B cell (primary cell): ENCODE data around the gene DYNLRB2. TPM values are rescaled to one million over a fixed set of nuclear protein-coding genes. Genes with fewer than 3 reads are reported as not detected.

ENCODE experiments used
- ATAC-seq: fragments of 200-7000 bp; cut with Tn5 transposase; one replicate; pipeline ENCODE4 v1.10.0; 2021; ENCODE audit warnings: low read depth, mild to moderate bottlenecking, moderate number of reproducible peaks, moderate library complexity
- CTCF ChIA-PET: fragments of 350-600 bp; sonication (Branson Sonifier 250); formaldehyde crosslinking; loops from one replicate; lab custom pipeline; 2021; ENCODE audit warnings: antibody characterized with exemption, inconsistent platforms; lab: Charles Lee
- POLR2A ChIA-PET: fragments of 350-600 bp; sonication (Branson Sonifier 250); formaldehyde crosslinking; loops from one replicate; lab custom pipeline; 2021; ENCODE audit warnings: antibody characterized with exemption; lab: Charles Lee
- DNase-seq: peaks from one replicate; pipeline ENCODE4 v3.0.0; 2013
- H2AFZ ChIP-seq: 2 replicates; pipeline ENCODE4 v1.6.1; 2012; ENCODE audit warnings: mild to moderate bottlenecking, low read depth, low read length; ENCODE audit not compliant: insufficient read depth, poor library complexity, severe bottlenecking
- H3K27ac ChIP-seq, 2 donors: 1 replicate in 1 of 2; 2 replicates in 1 of 2; pipeline ENCODE4 v1.5.1; 2012 to 2013; ENCODE audit warnings: low read length in 2 of 2, mild to moderate bottlenecking in 2 of 2, moderate library complexity in 1 of 2
- H3K27me3 ChIP-seq, 4 experiments: fragments of 200-600 bp in 1 of 4; sonication (generic) in 1 of 4; replicated peaks in 1 of 4; 1 replicate in 2 of 4; 2 replicates in 2 of 4; pipeline versions ENCODE4 v1.6.1 to v1.7.0; 2013 to 2016; ENCODE audit warnings: low read length in 3 of 4, mild to moderate bottlenecking in 2 of 4, mixed read lengths in 1 of 4, moderate library complexity in 1 of 4; ENCODE audit not compliant: insufficient read depth in 4 of 4, control insufficient read depth in 3 of 4; ENCODE audit errors: control extremely low read depth in 1 of 4
- H3K36me3 ChIP-seq, 2 experiments: replicated peaks in 1 of 2; 1 replicate in 1 of 2; 2 replicates in 1 of 2; pipeline versions ENCODE4 v1.6.1 to v1.7.1; 2013; ENCODE audit warnings: low read length in 1 of 2; ENCODE audit not compliant: insufficient read depth in 2 of 2, control insufficient read depth in 1 of 2; ENCODE audit errors: control extremely low read depth in 1 of 2, extremely low read depth in 1 of 2
- H3K4me1 ChIP-seq, 2 donors: fragments of 200-600 bp in 1 of 2; sonication (generic) in 1 of 2; 1 replicate in 1 of 2; 2 replicates in 1 of 2; pipeline versions ENCODE4 v1.5.1 to v1.6.1; 2013 to 2017; ENCODE audit warnings: low read length in 2 of 2; ENCODE audit not compliant: control insufficient read depth in 2 of 2, insufficient read depth in 2 of 2
- H3K4me2 ChIP-seq: replicated peaks from 2 replicates; pipeline ENCODE3; 2012; ENCODE audit warnings: mild to moderate bottlenecking, low read depth, low read length; ENCODE audit not compliant: poor library complexity, severe bottlenecking
- H3K4me3 ChIP-seq, 5 experiments: fragments of 200-600 bp in 1 of 5; sonication (generic) in 1 of 5; 1 replicate in 3 of 5; 2 replicates in 2 of 5; pipeline versions ENCODE4 v1.5.1 to v1.7.0; 2011 to 2016; ENCODE audit warnings: low read length in 4 of 5, mild to moderate bottlenecking in 4 of 5, low read depth in 2 of 5, control low read depth in 1 of 5, moderate library complexity in 1 of 5; ENCODE audit not compliant: insufficient read depth in 1 of 5; ENCODE audit errors: control extremely low read depth in 1 of 5, extremely low read depth in 1 of 5
- H3K79me2 ChIP-seq: fragments of 200-600 bp; sonication (generic); one replicate; pipeline ENCODE4 v1.6.0; 2016; ENCODE audit warnings: low read length; ENCODE audit not compliant: control insufficient read depth, insufficient read depth
- H3K9ac ChIP-seq: fragments of 200-600 bp; sonication (generic); 2 replicates; pipeline ENCODE4 v1.6.1; 2017; ENCODE audit warnings: mild to moderate bottlenecking, low read length, moderate library complexity
- H3K9me3 ChIP-seq, 3 donors: one replicate each; pipeline versions ENCODE4 v1.6.1 to v1.7.1; 2013; ENCODE audit warnings: low read length in 2 of 3; ENCODE audit not compliant: control insufficient read depth in 2 of 3, insufficient read depth in 1 of 3; ENCODE audit errors: control extremely low read depth in 1 of 3
- H4K20me1 ChIP-seq: 2 replicates; pipeline ENCODE4 v1.6.0; 2012; ENCODE audit warnings: mild to moderate bottlenecking, low read length; ENCODE audit not compliant: insufficient read depth, control insufficient read depth, poor library complexity, severe bottlenecking
- H3K27ac Mint-ChIP-seq: one replicate; pipeline ENCODE4 v1.8.0; 2021; ENCODE audit warnings: mixed read lengths
- H3K27me3 Mint-ChIP-seq: one replicate; pipeline ENCODE4 v1.8.0; 2021; ENCODE audit warnings: mixed read lengths
- H3K4me1 Mint-ChIP-seq: one replicate; pipeline ENCODE4 v1.8.0; 2021; ENCODE audit warnings: mixed read lengths
- H3K4me3 Mint-ChIP-seq: one replicate; pipeline ENCODE4 v1.8.0; 2021; ENCODE audit warnings: mixed read lengths
- H3K9me3 Mint-ChIP-seq: one replicate; pipeline ENCODE4 v1.8.0; 2022; ENCODE audit warnings: mixed read lengths; ENCODE audit not compliant: insufficient read depth
- CTCF ChIP-seq: fragments of 200-600 bp; IDR thresholded peaks from one replicate; pipeline ENCODE4 v1.8.0; 2022; ENCODE audit warnings: antibody characterized with exemption, mild to moderate bottlenecking
- EZH2 ChIP-seq: IDR thresholded peaks from 2 replicates; pipeline ENCODE4 v1.6.1; 2012; ENCODE audit warnings: borderline replicate concordance, low read depth, mild to moderate bottlenecking, moderate library complexity, low read length; ENCODE audit not compliant: insufficient read depth, poor library complexity, severe bottlenecking
- WGBS: methylation state at CpG from one replicate; pipeline ENCODE4 v1.1.5; 2013; ENCODE audit warnings: missing lambda C conversion rate; ENCODE audit not compliant: insufficient coverage; 5-methylcytosine and 5-hydroxymethylcytosine counted together
- intact Hi-C: fragments of 100-400 bp; cut with micrococcal nuclease; formaldehyde crosslinking; loops from one replicate; pipeline ENCODE4 v1.10.0; 2022
- polyA plus RNA-seq: library from polyadenylated mRNA; depleted of rRNA; stranded (reverse); fragments of >200 nt; gene quantifications from 2 replicates; pipeline ENCODE4 v1.2.3, GENCODE V29; 2012
- total RNA-seq, 2 donors: library from RNA; stranded (reverse); fragments of 120-200 nt in 1 of 2; gene quantifications; 1 replicate in 1 of 2; 2 replicates in 1 of 2; pipeline versions ENCODE4 v1.2.3 to v1.2.4, GENCODE V29; 2013 to 2022

Gene DYNLRB2
- total and polyA plus RNA-seq, 2 donors (not counting 1 experiment from before 2014, with no cell fraction given): not detected

GRCh38 chr16:80577485-80578280, 36.9 kb downstream of the DYNLRB2 start:
- H3K27me3 ChIP-seq: no peaks in the 10 kb centered on the region
- peaks cover 15% of the 10 kb centered on the region for H3K4me1 Mint-ChIP-seq
- peaks cover 1% of the 10 kb centered on the region for H3K27me3 Mint-ChIP-seq
- H3K9me3 Mint-ChIP-seq: peaks cover 2% of the 10 kb centered on the region
- no peak for TF ChIP-seq EZH2
- no peak for TF ChIP-seq CTCF
- ATAC-seq (no peak), DNase-seq (no peak)
- peaks cover 6 to 9% of the 10 kb centered on the region in 2 donors for H3K4me1 ChIP-seq
- no peak overlapping the region for H3K4me2 ChIP-seq
- no peak overlapping the region for H3K4me3 ChIP-seq
- H3K9ac ChIP-seq: no peak overlapping the region
- no peak overlapping the region for H3K4me3 Mint-ChIP-seq
- ChIA-PET POLR2A (no interaction called here), CTCF (interaction anchor here (1.3 kb wide), 1 partner anchor 21 kb away, joined by 4 read pairs; no protein-coding TSS in a partner anchor)
- H4K20me1 ChIP-seq: no peaks in the 10 kb centered on the region
- no peaks in the 10 kb centered on the region for H3K79me2 ChIP-seq
- H2AFZ ChIP-seq: no peak overlapping the region
- H3K27ac ChIP-seq: no peak overlapping the region
- no peak overlapping the region for H3K27ac Mint-ChIP-seq
- intact Hi-C loops: no loop called here
- 96% methylated on average over 10 of the region's 11 CpGs for WGBS
- no peaks in the 10 kb centered on the region for H3K36me3 ChIP-seq
- H3K9me3 ChIP-seq: peaks cover 0 to 2% (median 0%) of the 10 kb centered on the region in 3 donors
